ENCODE results near the gene ZBTB7C.

Gene ZBTB7C

DNA sequence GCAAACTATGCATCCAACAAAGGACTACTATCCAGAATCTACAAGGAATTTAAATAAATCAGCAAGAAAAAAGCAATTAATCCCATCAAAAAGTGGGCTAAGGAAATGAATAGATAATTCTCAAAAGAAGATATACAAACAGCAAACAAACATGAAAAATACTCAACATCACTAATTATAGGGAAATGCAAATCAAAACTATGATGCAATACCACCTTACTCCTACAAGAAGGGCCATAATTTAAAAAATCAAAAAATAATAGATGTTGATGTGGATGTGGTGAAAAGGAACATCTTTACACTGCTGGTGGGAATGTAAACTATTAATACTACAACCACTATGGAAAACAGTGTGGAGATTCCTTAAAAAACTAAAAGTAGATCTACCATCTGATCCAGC, 164.7 kb downstream of the ZBTB7C start:
- no peak for DNase-seq

GRCh38 chr18:48238636-48239035, 170.5 kb downstream of the ZBTB7C start:
- no peak for DNase-seq

DNA sequence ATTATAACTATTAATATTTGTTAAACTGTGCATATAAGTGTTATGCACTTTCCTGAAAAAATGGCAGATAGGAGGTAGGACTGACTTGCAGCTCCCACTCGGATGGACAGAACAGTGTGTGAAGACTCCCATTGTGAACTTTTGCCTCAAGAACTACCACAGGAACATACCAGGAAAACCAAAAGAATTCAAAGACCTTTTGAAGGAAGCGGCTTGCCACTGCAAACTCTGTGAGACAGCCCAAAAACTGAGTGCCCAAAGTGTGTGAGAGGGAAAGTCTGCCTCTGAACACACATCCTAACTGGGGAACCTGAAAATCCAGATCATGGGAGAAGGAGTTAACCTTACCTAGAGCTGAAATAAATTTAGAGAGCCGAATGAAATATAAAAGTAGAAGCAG, 171.0 kb downstream of the ZBTB7C start:
- DNase-seq, result no peak

GRCh38 chr18:48236822-48237221, 172.4 kb downstream of the ZBTB7C start:
- DNase-seq, result no peak

GRCh38 chr18:48230467-48231113, 178.6 kb downstream of the ZBTB7C start:
- peak; percentile 23 for DNase-seq

DNA sequence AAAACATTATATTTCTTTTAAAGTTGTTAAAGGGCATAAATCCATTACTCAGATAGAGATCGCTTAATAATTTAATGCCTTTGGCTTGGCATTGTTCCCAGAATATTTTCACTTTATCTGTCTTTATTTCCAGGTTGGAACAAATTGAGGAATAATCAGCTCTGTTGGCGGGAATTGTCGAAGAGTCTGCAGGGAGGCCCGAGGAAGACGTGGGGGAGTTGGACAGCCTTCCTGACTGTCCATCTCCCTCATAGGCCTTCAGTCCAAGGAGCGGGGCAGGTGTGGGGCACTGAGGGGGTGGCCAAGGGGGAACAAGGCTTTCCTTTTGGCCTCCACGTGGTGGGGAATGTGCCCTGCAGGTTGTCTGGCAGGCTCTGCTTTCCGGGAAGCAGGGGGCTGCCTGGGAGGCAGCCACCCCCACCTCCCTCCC, 179.6 kb downstream of the ZBTB7C start:
- DNase-seq, result no peak

DNA sequence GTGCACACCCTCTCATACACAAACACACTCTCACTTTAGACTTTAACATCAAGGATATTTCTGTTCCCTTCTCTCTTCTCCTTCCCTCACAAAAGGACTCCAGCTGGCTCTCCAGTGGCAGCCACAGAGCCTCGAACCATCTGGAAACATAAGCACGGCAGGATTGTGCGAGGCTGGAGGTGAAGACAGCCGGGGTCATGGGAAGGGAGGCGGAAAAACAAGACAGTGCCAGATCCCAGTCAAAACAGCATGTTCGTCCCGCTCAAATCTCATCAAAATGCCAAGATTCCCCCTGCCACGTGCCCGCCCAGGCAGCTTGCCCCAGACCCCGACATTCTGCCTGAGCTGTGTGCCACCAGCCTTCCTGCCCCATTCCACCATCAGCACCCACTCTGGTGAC, 180.3 kb downstream of the ZBTB7C start:
- DNase-seq, result no peak

DNA sequence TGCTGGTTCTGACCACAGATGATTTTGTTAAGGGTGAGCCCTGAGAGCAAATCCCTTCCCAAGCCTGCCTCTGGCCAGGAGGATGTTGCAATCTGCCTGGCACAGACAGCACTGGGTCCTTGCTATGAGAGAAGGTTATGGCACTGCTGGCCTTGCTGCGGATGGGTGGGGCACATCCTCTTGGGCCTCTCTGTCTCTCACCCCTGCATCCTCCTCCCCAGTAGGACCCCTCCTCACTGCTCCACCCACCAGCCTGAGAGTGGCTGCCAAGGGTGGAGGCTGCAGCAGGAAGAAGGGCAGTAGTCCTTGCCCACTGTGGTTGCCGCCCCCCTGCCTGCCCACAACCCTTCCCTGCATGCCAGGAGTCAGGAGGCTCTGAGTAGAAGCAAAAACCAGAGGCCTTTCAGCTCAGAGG, 180.9 kb downstream of the ZBTB7C start:
- no peak for DNase-seq

DNA sequence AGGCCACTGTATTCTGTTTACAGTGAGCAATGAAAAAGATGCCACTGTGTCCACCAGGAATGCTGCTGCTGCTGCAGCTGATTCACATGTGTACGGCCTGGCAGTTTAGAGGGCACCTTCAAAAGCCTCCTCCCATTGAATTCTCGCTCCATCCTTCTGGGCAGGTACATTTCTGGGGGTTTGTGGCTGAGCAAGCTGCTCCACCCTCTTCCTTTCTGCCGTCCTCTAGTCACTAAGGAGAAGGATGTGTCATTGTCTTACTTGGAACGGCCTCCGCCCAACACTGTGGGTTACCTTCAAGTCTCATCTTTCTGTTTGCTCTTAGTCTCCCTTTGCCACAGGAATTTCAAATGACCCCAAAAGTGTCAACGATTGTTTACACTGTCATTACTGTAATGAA, 182.0 kb downstream of the ZBTB7C start:
- no peak for DNase-seq

- no peak for DNase-seq
Observed at GRCh38 chr18:48226401-48226800, 182.8 kb downstream of the ZBTB7C start.

GRCh38 chr18:48222118-48222517, 187.1 kb downstream of the ZBTB7C start:
- peak; percentile 20 for DNase-seq

GRCh38 chr18:48219810-48220499, 189.2 kb downstream of the ZBTB7C start:
- no peak for DNase-seq

- no peak for DNase-seq
Observed at GRCh38 chr18:48219037-48219809, 190.0 kb downstream of the ZBTB7C start.

DNA sequence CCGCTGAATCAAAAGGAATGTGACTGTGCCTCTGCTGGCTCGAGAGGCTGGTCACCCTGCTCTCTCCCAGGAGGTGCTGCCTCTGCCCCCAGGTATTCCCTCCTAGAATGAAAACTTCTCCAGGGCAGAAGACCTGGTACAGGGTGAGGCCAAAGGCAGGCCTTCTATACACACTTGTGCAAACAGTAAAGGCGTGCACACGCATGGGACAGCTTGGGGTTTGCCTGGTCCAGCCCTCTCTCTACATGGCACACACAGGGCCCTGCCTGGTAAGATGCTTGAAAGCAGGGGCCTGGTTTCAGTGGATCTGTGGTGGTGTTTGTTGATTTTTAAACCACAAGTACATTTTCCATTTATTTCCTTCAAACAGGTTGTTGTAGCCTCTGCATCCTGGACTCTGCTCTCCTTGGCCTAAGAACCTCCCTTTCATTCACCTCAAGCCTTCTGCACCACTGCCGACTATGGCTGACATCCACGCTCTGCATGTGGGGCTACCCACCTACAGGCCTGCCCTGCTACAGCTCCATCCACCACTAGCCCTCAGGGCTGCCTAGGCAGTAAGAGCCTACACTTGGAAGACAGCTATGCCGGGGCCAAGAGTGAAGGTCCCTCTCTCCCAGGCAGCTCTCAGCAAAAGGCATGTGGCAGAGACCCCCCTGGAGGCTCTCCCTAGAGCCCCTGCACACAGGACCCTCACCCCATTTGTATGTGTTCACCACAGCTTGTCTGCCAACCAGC, 190.7 kb downstream of the ZBTB7C start:
- no peak for DNase-seq

DNA sequence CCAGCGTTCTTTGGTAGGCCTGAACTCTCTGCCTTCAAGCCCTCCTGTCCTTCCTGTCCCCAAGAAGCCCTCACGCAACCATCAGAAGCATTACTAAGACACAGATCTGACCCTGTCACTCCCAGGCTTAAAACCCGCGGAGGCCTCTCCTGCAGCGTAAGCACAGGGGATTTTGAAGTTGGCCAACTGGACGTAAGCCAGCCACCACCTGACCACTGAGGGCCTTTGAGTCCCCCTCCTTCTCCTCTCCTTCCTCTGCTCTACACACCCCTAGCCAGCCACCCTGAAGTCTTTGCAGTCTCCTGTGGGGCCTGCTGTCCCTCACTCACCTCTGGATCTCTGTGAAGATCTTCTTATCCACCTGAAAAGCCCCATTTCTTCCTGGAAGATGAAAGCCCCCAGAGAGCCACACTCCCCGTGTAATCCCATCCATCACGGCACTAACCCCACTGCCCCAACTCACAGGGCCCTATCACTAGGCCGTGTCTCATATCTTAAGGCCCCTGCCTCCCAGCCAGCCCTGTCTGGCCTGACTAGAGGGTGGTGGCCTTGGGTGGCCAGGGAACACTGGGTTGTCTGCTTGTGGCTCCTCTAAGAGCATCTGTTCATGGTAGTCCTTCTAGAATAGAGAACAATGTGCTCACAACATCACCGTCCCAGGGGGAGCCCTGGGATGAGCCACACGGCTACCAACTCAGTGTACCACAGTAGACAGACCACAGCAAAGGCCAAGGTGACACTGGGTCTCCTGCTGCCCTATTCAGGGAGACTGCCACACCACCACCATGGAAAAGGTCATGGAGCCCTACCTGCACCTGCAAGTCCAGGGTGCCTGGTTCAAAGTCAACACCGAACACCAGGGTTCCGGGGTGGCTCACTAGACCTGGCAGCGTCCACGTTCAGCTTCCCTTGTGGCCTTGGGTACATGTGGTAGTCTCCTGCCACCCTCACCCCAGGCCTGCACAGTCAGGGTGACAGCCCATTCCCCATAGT, 191.6 kb downstream of the ZBTB7C start:
- DNase-seq, result no peak

- no peak for DNase-seq
Observed at GRCh38 chr18:48216639-48217257, 192.4 kb downstream of the ZBTB7C start.

DNA sequence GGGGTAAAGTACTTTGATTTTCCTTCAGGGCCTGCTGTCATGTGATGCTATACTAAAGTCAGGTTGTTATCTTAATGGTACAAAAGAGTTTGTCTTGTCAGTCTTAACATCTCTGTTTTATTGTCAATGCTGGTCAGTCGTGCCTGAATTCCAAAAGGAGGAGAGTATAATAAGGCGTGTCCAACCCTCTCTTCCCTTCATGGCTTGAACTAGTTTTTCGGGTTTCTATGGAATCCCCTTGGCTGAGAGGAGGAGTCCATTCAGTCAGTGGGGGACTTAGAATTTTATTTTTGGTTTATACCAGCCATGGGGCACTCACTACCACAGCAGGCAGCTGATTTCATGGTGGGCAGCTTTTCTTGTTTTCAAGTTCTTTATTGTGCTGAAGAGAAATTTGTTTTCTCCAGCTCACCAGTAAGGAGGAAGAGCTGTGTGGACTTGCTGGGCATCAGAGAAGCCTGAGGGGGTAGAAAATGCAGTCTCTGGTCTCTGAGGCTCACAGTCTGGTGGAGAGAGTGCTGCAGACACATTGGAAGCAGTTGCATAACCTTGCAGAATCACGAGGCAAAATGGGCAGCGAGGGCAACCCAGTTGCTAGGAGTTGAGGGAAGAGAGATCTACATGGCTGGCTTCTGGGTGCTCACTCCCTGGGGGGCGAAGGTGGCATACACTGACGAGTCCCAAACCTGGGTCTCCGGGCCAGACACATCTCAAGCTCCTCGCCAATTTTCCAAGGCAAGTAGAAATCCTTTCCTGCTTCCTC, 193.1 kb downstream of the ZBTB7C start:
- no peak for DNase-seq

- no peak for DNase-seq
Observed at GRCh38 chr18:48213791-48214190, 195.4 kb downstream of the ZBTB7C start.

DNA sequence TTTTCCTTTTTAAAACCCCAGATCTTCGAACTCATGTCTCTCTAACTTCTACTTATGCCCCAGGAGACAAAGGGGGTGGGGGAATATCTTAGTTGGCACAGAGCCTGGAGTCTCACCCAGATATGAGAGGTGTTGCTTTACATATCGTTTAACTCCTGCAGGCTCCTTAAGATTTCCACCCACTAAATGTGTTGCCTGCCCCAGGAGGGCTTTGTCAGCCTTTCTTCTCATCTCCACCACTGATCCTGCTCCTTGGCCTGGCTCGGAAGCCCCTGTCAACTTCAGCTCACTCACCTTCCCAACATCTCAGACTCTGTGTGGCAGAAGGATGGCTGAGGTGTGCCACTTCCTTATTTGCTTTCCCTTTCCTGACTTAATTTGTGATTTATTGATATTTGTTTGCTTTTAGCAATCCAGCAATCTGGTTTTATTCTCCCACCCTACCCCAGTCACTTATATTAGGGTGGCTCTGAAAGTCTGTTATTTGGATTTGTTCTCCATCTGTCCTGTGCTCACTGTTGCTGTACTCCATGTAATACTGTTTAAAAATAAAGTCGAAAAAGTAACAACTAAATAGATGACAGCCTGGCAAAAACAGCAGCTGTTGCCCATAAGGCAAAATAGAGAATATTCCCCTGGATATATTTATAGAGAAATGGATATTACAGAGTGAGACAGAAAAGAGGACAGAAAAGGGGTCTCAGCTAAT, 200.6 kb downstream of the ZBTB7C start:
- no peak for DNase-seq

DNA sequence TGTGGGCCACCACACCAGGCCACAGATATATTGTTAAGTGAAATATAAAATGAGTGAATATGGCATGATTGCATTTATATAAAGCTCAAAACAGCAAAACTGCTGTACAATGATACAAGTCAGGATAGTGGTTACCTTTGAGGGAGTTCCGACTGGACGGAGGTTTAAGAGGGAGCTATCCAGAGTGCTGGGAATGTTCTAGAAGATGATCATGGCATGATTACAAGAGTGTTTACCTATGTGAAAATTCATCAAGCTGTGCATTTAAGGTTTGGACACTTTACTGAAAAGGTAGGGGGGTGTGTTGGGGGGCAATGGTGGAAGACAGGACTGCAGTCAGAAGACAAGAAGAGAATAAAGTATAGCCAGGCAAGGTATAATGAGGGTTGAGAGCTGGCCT, 201.4 kb downstream of the ZBTB7C start:
- DNase-seq, result no peak

Measured in activated CD4-positive, alpha-beta T cell treated with anti-CD3 and anti-CD28 coated beads for 48 hours (primary cell).